GM18508 (cell line): Measurements from ENCODE around the gene DUSP7.

Experiments
- ATAC-seq: cut with Tn5 transposase; IDR thresholded peaks from one replicate; pipeline ENCODE4 v1.9.1; 2021; ENCODE audit warnings: moderate number of reproducible peaks; ENCODE audit not compliant: insufficient read depth, unreplicated experiment

The DUSP7 gene

GRCh38 chr3:52015438-52016228, 40.7 kb downstream of the DUSP7 start:
- ATAC-seq, result no peak

DNA sequence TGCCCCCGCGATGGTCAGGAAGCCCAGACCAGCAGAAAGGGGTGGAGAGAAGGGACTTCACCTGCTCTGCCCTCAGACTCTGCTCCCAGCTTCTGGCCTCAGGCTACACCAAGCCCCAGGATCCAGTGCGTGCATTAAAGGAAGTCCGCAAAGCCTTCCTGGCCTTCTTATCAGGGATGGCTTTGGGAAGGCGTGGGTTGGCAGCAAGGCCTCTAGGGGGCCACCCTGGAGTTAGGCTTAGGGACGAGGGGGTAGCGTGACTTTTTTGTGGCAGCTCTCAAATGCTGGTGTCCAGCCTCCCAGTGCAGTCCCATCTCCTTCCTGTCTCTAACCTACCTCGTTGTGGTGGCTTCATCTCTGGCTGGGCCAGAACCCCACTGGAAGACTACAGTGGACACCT, 41.8 kb downstream of the DUSP7 start:
- ATAC-seq, result no peak

- ATAC-seq, result no peak
Measured at GRCh38 chr3:52013802-52014598, 42.4 kb downstream of the DUSP7 start.

- no peak for ATAC-seq
Measured at GRCh38 chr3:52012699-52013098, 43.7 kb downstream of the DUSP7 start.

GRCh38 chr3:52010431-52010830, 45.9 kb downstream of the DUSP7 start:
- ATAC-seq, result no peak

DNA sequence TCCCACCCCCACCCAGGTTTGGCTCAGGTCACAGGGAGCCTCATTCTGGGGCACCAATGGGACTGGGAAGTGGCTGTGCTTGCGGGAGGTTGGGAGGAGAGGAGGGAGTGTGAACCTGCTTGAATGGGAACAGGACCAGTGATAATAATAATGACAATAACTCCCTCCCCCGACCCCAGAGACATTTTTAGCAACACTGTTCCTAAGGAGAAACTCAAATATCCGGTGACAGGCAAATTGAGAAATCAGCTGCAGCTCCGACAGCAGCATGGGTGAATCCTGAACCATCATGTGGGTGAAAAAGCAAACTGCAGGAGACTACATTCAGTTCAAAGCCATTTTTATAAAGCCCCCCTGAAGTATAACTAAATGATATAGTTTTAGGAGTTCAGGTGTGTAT, 49.1 kb downstream of the DUSP7 start:
- ATAC-seq, result no peak

- ATAC-seq, result no peak
Measured at GRCh38 chr3:52006820-52007133, 49.6 kb downstream of the DUSP7 start.

DNA sequence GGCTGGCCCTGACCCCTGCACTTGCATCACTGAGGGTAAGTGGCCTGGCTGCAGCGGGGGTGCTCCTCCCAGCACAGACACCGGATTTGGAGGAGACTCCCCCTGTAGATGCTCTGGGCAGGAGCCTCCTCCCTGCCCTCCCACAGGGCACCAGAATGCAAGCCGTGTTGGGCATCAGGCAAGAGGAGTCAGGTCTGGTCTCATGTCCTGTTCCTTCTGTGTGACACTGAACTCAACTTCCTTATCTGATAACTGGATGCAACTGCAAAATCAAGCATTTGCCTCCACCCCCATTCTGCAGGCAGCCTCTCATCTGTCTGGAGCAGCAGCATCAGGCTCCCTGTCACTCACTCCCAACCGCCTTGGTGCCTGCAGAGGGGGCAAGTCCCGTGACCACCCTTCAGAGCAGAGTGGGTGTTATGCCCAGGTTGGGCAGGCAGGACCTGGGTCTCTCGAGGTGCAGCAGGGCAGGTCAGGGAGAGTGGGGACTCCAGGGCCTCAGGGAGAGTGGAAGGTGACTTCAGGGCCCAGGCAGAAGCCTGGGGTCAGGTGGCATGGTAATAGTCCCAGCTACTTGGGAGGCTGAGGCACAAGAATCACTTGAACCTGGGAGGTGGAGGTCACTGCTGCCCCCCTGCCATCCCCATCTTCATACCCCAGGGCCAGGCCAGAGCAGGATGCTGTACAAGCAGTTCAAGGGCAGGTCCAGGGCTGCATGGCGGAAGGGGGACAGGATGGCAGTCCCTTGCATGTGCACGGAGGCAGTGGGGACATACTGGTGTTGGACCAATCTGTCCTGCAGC, 50.2 kb downstream of the DUSP7 start:
- no peak for ATAC-seq

- ATAC-seq, result no peak
Measured at GRCh38 chr3:52005571-52005986, 50.8 kb downstream of the DUSP7 start.

DNA sequence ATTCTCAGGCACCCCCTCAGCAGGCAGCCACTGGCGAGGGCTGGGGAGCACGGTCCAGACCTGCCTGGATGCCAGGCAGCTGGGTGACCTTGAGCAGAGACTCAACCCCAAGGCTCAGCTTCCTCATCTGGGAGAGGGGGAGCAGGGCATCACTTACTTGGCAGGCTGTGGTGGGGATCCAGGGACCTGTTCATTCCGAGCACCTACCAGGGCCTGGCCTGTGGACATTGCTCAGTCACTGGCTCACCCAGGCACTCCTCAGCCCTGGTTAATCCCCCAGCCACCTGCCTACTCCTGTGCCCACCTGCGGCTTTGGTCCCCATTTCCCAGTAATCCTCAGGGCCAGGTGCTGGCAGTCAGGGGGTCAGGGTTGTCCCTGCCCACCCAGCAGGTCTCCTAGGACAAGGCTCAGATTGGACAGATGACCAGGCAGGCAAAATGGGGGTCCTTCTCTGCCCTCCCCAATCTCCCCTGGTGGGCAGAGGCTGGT, 51.4 kb downstream of the DUSP7 start:
- no peak for ATAC-seq

- no peak for ATAC-seq
Measured at GRCh38 chr3:52004163-52004787, 52.1 kb downstream of the DUSP7 start.

DNA sequence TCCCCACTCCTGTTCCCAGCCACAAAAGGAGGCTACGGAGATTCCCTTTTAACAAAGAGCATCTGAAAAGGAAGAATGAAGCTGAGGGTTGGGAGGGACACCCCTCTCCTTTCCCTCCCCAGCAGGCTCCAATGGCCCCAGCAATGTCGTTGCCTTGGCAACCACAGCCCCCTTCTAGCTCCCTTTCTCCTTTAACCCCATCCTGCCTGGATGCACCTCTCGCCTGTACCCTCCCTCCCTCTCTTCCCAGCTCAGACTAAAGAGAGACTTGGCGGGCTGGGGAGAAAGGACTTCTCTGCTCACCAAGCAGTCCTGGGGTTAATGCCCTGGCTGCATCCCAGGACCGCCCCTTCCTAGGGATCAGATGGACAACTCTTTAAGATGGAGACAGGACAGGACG, 53.6 kb downstream of the DUSP7 start:
- no peak for ATAC-seq

- no peak for ATAC-seq
Measured at GRCh38 chr3:52001443-52001974, 54.9 kb downstream of the DUSP7 start.

GRCh38 chr3:51999846-52000245, 56.5 kb downstream of the DUSP7 start:
- ATAC-seq, result no peak
